Hematopoietic multipotent progenitor cell treated with erythropoietin and hydrocortisone succinate and interleukin-3 and kit ligand, for 15 days (in vitro differentiated cells): ENCODE data around the gene GPC3.
"Not testable (repeated sequence)": the region's sequence is repeated elsewhere in the genome, so short reads cannot be mapped to it uniquely, and the experiment has no call there.

Experiments used
- DNase-seq: peaks from one replicate; pipeline ENCODE4 v3.0.0-alpha.2; 2015; ENCODE audit warnings: low spot score

The GPC3 gene

GRCh38 chrX:133926099-133926498, 59.3 kb downstream of the GPC3 start:
- no peak for DNase-seq

- DNase-seq: no peak
These were observed 60.8 kb downstream of the GPC3 start for GRCh38 chrX:133924548-133924947.

GRCh38 chrX:133923548-133923947, 61.8 kb downstream of the GPC3 start:
- DNase-seq: no peak

GRCh38 chrX:133923113-133923512, 62.3 kb downstream of the GPC3 start:
- DNase-seq: no peak

- no peak for DNase-seq
These were observed 63.0 kb downstream of the GPC3 start for GRCh38 chrX:133922390-133922771.

GRCh38 chrX:133921764-133922389, 63.5 kb downstream of the GPC3 start:
- DNase-seq: no peak

GRCh38 chrX:133921086-133921485, 64.3 kb downstream of the GPC3 start:
- DNase-seq: no peak

GRCh38 chrX:133918361-133918771, 67.0 kb downstream of the GPC3 start:
- DNase-seq: no peak

GRCh38 chrX:133916984-133917722, 68.2 kb downstream of the GPC3 start:
- DNase-seq: no peak

- DNase-seq: no peak
These were observed 71.6 kb downstream of the GPC3 start for GRCh38 chrX:133913658-133914388.

GRCh38 chrX:133913009-133913408, 72.4 kb downstream of the GPC3 start:
- DNase-seq: no peak

GRCh38 chrX:133911825-133912495, 73.4 kb downstream of the GPC3 start:
- no peak for DNase-seq

- no peak for DNase-seq
These were observed 74.9 kb downstream of the GPC3 start for GRCh38 chrX:133910539-133910938.

GRCh38 chrX:133909888-133910287, 75.5 kb downstream of the GPC3 start:
- no peak for DNase-seq

GRCh38 chrX:133908223-133908955, 77.0 kb downstream of the GPC3 start:
- DNase-seq: no peak

GRCh38 chrX:133907606-133908005, 77.8 kb downstream of the GPC3 start:
- DNase-seq: no peak

- no peak for DNase-seq
These were observed 80.1 kb downstream of the GPC3 start for GRCh38 chrX:133905305-133905704.

- no peak for DNase-seq
These were observed 87.7 kb downstream of the GPC3 start for GRCh38 chrX:133897593-133898163.

GRCh38 chrX:133892337-133892736, 93.1 kb downstream of the GPC3 start:
- no peak for DNase-seq

GRCh38 chrX:133888984-133889383, 96.4 kb downstream of the GPC3 start:
- no peak for DNase-seq

- DNase-seq: not testable (repeated sequence)
These were observed 97.3 kb downstream of the GPC3 start for GRCh38 chrX:133888084-133888483.
